Measurements from ENCODE around the gene NR2E1. TPM values are rescaled to one million over a fixed set of nuclear protein-coding genes. Genes with fewer than 3 reads are reported as not detected.

Gene NR2E1
- total RNA-seq, 6 donors from 2014 or later, result not detected

DNA sequence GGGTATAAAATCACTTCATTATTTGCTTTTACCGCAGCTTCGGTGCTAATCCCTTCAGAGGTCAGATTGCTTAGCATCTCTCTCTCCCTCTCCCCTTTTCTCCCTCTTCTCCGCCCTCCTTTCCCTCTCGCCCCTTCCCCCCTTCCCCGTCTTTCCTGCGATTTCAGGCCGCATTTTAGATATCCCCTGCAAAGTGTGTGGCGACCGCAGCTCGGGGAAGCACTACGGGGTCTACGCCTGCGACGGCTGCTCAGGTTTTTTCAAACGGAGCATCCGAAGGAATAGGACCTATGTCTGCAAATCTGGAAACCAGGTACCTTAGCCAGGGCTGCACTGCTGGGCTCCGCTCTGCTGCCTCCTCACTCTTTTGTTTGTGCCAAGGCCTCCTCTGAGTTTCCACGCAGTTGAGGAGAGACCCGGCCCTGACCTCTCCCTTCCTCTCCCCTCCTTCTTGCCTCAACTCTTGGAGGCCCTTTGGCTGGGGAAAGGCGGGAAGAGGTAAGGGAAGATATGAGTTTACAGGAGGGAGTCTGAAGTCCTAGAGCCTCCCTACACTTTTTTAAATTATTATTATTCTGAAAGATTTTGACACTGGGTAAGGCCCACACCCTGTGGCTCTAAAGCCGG is 5.6 kb downstream of the NR2E1 start:
- 23 to 25% methylated on average over 21 of the region's 21 CpGs for WGBS, 2 donors
- Histone ChIP-seq H3K4me3 (no peak overlapping the region), H3K9me3 (no peaks in the 10 kb centered on the region), H3K4me1 (peaks cover 41 to 57% (median 53%) of the 10 kb centered on the region in 4 donors), H3K36me3 (no peaks in the 10 kb centered on the region), H3K27ac (no peak overlapping the region), H3K27me3 (peaks cover 0 to 88% (median 62%) of the 10 kb centered on the region in 4 donors)
- ATAC-seq (ENCODE audit: low FRiP score in 2 of 2) (no peak), DNase-seq (no peak)
- TF ChIP-seq, protein P1, sequence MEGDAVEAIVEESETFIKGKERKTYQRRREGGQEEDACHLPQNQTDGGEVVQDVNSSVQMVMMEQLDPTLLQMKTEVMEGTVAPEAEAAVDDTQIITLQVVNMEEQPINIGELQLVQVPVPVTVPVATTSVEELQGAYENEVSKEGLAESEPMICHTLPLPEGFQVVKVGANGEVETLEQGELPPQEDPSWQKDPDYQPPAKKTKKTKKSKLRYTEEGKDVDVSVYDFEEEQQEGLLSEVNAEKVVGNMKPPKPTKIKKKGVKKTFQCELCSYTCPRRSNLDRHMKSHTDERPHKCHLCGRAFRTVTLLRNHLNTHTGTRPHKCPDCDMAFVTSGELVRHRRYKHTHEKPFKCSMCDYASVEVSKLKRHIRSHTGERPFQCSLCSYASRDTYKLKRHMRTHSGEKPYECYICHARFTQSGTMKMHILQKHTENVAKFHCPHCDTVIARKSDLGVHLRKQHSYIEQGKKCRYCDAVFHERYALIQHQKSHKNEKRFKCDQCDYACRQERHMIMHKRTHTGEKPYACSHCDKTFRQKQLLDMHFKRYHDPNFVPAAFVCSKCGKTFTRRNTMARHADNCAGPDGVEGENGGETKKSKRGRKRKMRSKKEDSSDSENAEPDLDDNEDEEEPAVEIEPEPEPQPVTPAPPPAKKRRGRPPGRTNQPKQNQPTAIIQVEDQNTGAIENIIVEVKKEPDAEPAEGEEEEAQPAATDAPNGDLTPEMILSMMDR (IDR thresholded peaks at IDR 0.05), result no peak
- TF ChIP-seq EP300 (IDR thresholded peaks at IDR 0.05) (no peak), POLR2AphosphoS5 (IDR thresholded peaks at IDR 0.05) (no peak), POLR2A (IDR thresholded peaks at IDR 0.05) (no peak)

DNA sequence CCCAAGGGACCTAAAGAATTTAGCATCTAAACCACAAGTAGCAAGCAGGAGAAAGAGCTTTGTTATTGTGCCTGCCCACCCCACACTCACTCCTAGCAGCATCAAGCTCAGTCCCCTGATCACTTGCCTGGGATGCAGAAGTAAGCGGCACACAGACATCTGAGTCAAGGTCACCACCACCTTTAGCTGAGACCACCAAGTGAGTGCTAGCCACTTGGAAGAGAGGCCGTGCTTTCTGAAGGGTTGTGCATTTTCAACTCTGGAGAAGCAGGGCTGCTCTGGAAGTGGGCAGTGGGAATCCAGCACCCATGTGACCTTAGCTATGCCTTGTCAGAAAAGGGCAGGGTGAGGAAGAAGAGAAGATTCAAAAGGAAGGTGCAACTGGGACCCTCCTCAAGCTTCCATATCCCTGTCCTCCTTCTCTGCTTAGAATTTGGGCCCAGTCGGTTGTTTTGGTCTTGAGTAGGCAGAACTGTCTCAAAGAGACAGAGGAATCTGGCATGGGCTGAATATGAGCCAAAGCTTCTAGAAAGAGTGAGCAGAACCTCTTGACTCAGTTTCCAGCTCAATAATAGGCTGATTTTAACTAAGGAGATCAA is 6.2 kb downstream of the NR2E1 start:
- DNase-seq (no peak), ATAC-seq (ENCODE audit: low FRiP score in 2 of 2) (no peak)
- WGBS, 2 donors, result 30 to 48% methylated on average over 2 to 3 of the region's 3 CpGs
- Histone ChIP-seq H3K4me3 (no peak overlapping the region), H3K9me3 (no peaks in the 10 kb centered on the region), H3K27ac (no peak overlapping the region), H3K4me1 (peaks cover 35 to 54% (median 49%) of the 10 kb centered on the region in 4 donors), H3K27me3 (peaks cover 0 to 88% (median 56%) of the 10 kb centered on the region in 4 donors), H3K36me3 (no peaks in the 10 kb centered on the region)
- TF ChIP-seq POLR2A (IDR thresholded peaks at IDR 0.05), result no peak
- TF ChIP-seq POLR2AphosphoS5 (IDR thresholded peaks at IDR 0.05), result no peak
- no peak for TF ChIP-seq EP300 (IDR thresholded peaks at IDR 0.05)
- TF ChIP-seq, protein P1 (IDR thresholded peaks at IDR 0.05), result no peak

DNA sequence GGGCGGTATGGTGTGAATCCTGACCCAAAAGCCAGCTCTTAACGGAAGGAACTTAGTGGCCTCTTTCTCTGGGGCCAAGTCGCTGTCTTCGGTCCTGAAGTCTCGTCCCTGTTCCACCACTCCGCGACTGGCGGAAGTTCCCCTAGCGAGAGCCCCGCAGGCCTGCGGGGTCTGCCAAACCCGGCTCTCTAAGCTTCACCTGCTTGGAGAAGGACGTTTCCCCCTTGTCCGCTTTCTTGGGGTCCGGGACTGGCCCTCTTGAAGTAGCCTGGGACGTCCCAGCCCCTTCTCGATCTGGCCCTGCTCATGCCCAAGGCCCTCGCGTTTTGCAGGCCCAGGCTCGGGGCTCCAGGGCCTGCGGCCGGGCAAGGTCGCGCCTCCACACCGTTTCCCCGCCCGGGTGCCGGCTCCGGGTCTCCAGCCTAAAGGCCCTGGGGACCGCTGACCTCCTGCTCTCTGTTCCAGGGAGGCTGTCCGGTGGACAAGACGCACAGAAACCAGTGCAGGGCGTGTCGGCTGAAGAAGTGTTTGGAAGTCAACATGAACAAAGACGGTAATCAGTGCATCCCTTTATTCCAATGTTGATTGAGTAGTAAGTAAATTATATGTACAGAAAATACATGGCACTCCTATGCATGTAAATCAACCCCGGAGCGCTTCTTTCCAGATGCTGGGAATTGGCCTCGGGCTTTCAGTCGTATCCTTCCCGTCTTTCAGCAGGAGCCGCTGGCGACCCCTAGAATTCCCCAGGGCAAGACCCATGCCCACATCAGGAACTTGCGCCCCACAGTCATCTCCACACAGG is 8.8 kb downstream of the NR2E1 start:
- H3K4me1 ChIP-seq, result peaks cover 15 to 29% (median 24%) of the 10 kb centered on the region in 4 donors
- H3K4me3 ChIP-seq, result no peak overlapping the region
- WGBS, 2 donors, result 14 to 16% methylated on average over 23 to 42 of the region's 43 CpGs
- no peak for TF ChIP-seq POLR2A (IDR thresholded peaks at IDR 0.05)
- TF ChIP-seq, protein P1 (IDR thresholded peaks at IDR 0.05), result no peak
- TF ChIP-seq POLR2AphosphoS5 (IDR thresholded peaks at IDR 0.05), result no peak
- TF ChIP-seq EP300 (IDR thresholded peaks at IDR 0.05), result no peak
- H3K27ac ChIP-seq, result no peak overlapping the region
- H3K9me3 ChIP-seq, result no peaks in the 10 kb centered on the region
- no peak for DNase-seq
- peak in 1 of 2 donors; percentile 57 for ATAC-seq (ENCODE audit: low FRiP score in 2 of 2)
- peaks cover 0 to 62% (median 41%) of the 10 kb centered on the region in 4 donors for H3K27me3 ChIP-seq
- no peaks in the 10 kb centered on the region for H3K36me3 ChIP-seq

DNA sequence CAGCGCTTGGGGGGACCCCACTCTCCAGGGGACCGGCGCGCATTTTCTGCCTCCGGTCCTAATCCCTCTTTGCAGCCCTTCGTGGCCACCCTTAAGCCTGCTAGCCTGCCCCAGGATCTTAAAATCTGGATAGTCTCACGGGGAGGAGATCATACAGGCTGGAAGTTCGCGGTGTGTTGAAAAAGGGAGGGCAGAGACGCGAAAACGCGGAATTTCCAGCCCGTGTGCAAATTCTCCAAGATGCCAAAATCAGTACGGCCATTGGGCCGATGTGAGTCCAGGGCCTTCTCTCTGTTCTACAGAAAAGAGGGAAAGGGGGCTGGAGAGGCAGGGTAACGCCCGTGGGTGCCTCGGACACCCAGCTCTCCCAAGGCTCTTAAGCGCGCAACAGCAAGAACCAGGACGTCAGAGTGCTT is 9.4 kb downstream of the NR2E1 start:
- no peak for TF ChIP-seq POLR2AphosphoS5 (IDR thresholded peaks at IDR 0.05)
- TF ChIP-seq, protein P1 (IDR thresholded peaks at IDR 0.05), result no peak
- no peak for TF ChIP-seq POLR2A (IDR thresholded peaks at IDR 0.05)
- H3K27ac ChIP-seq, result no peak overlapping the region
- no peaks in the 10 kb centered on the region for H3K9me3 ChIP-seq
- no peaks in the 10 kb centered on the region for H3K36me3 ChIP-seq
- H3K4me1 ChIP-seq, result peaks cover 13 to 24% (median 19%) of the 10 kb centered on the region in 4 donors
- peaks cover 0 to 59% (median 35%) of the 10 kb centered on the region in 4 donors for H3K27me3 ChIP-seq
- no peak for ATAC-seq (ENCODE audit: low FRiP score in 2 of 2)
- DNase-seq, result no peak
- 13 to 16% methylated on average over 19 to 22 of the region's 22 CpGs for WGBS, 2 donors
- peak overlapping the region in 3 of 4 donors; percentile 21 to 42 (median 37) for H3K4me3 ChIP-seq

Data from upper lobe of left lung (tissue), 6 donors.